RKO (cell line): ENCODE results near the gene CLEC12A.
"Not testable (repeated sequence)": the region's sequence is repeated elsewhere in the genome, so short reads cannot be mapped to it uniquely, and the experiment has no call there.

Experiments used
- DNase-seq: peaks from one replicate; pipeline ENCODE4 v3.0.0-alpha.2; 2016; ENCODE audit warnings: low spot score

Gene CLEC12A

DNA sequence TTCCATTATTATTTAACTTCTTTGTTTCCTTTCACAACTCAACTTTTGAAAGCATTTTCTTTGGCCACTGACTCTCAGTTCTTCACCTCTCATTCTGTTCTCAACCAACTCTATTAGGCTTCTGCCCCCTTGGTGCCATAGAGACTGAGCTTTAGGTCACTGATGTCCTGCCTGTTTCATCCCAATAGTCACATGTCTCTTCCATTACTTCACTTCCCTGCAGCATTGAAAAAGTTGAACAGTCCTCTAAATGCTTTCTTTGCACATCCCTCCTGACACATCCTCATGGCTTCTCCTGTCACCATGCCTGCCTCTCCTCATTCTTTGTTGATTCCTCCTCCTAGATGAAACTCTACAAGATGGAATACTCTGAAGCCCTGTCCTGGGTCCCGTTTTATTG, 2.7 kb downstream of the CLEC12A start:
- DNase-seq: no peak

DNA sequence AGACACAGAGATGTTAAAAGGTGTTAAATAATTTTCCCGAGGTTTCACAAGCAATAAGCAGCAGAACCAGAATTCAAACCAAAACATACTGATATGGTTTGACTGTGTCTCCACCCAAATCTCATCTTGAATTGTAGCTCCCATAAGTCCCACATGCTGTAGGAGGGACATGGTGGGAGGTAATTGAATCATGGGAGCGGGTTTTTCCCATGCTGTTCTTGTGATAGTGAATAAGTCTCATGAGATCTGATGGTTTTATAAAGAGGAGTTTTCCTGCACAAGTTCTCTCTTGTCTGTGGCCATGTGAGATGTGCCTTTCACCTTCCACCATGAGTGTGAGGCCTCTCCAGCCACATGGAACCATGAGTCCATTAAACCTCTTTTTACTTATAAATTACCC, 3.5 kb downstream of the CLEC12A start:
- DNase-seq: not testable (repeated sequence)

DNA sequence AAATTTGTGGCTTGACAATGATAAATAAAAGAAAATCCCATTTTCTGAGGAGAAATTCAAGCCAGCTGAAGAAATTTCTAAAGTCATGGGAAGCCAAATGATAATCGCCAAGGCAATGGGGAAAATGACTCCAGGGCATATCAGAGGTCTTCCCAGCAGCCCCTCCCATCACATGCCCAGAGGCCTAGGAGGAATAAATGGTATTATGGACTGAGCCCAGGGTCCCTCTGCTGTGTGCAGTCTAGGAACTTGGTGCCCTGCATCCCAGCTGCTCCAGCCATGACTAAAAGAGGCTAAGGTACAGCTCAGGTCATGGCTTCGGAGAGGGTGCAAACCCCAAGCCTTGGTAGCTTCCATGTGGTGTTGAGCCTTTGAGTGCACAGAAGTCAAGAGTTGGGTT, 4.4 kb downstream of the CLEC12A start:
- DNase-seq: no peak

DNA sequence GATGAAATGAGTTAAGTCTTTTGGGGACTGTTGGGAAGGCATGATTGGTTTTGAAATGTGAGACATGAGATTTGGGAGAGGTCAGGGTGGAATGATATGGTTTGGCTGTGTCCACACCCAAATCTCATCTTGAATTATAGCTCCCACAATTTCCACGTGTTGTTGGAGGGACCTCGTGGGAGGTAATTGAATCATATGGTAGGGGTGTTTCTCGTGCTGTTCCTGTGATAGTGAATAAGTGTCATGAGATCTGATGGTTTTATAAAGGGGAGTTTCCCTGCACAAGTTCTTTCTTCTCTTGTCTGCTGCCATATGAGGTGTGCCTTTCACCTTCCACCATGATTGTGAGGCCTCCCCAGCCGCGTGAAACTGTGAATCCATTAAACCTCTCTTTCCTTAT, 5.4 kb downstream of the CLEC12A start:
- DNase-seq: not testable (repeated sequence)

DNA sequence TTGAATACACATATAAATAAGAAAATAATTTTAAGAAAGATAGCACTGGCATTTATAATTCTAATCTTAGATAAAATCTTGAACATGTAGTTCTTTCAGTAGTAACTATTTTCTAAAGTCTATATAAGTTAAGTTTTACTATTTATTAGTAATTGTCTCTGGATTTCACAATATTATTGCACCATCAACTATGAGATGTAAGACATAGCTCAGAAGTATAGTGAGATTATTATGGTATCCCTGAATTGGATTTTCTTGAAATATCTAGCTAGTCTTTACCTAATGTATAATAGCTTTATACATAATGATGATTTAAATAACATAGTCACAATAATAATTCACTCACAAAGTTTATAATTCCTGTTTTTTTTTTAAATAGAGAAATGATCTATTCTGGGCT, 6.7 kb downstream of the CLEC12A start:
- no peak for DNase-seq

GRCh38 chr12:9980126-9980525, 8.9 kb downstream of the CLEC12A start:
- DNase-seq: no peak

- DNase-seq: no peak
These were observed 20.7 kb downstream of the CLEC12A start for GRCh38 chr12:9991876-9992275.

DNA sequence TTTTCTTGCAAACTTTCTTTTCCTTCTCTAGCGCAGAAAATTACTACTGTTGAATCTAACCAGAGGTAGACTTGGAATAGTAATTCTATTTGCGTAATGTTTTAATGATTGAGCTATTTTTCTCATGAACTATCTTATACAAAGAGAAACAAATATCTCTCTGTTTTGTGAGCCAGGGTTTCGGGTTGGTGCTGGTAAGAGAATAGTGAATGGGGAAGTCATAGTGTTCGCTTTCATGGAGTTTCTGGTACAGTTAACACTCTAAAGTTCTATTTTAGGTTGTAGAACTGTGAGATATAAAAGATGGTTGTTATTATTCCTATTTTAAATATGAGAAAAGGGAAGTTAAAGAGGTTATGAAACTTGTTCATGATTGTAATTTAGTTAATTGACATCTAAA, 21.1 kb downstream of the CLEC12A start:
- DNase-seq: no peak

- DNase-seq: no peak
These were observed 27.8 kb downstream of the CLEC12A start, which contains the start of gene CLEC1B for GRCh38 chr12:9999016-9999415. CLEC1B (minus strand) TSS chr12:9999121; CDS start chr12:9999100, 21 bp downstream.

DNA sequence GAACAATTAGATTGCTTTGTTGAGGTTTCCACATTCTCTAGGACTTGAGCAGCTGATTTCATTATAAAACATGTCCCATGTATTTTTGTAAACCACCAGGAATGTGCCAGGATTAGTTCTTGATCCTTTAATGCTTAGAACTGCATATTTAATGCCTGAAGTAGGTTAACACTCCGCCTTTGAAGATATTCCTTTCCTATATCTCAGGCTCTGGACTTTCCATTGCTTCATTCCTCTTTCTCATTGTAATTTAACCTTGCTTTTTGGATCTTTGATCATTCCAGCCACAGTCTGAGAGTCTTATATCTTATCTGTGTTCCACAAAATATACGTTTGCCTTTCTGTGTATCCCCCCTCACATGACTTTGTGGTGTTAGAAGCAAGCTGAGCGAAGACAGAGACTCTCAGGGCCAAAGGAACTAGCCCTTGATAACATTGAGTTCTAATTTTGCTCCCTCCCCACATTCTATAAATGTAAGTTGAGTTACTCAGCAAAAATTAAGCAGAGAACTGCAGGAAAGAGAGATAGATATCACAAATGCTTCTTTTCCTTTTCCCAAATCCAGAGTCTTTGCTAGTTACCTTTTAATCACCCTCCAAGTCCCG, 30.1 kb downstream of the CLEC12A start:
- no peak for DNase-seq

- DNase-seq: no peak
These were observed 41.6 kb downstream of the CLEC12A start for GRCh38 chr12:10012630-10013330.

DNA sequence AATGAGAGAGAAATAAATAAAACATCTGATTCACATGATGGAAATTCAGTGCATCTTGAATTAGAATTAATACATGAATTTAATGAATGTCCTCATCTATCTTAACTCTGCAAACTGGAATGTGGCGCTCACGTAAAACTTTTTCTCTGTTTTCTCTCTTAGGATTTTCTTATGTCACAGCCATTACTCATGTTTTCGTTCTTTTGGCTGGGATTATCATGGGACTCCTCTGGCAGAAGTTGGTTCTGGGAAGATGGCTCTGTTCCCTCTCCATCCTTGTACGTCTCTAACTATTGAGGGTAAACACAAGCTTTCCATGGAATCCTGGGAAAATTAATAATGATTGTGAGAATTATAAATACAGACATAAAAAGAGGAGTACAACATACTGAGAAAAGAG, 44.2 kb downstream of the CLEC12A start:
- no peak for DNase-seq

GRCh38 chr12:10016881-10017280, 45.7 kb downstream of the CLEC12A start:
- no peak for DNase-seq

- DNase-seq: no peak
These were observed 47.2 kb downstream of the CLEC12A start for GRCh38 chr12:10018386-10018785.

DNA sequence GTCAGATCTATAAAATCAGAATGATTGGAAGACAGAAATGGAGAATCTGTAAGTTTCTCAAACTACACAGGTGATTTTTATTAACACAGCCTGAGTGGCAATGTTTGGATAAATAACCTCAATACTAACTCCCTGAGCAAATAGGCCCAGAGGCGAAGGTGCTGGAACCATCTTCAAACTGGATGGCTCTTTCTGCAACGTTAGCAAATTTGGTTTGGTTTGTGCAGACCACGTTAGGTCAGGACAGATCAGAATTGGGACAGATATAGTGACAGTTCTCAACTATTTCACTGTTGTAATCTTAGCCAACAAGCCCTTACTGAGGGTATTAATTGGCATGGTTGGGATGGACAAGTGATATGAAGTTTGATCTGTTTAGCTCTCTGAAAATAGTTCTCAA, 50.1 kb downstream of the CLEC12A start:
- DNase-seq: no peak

DNA sequence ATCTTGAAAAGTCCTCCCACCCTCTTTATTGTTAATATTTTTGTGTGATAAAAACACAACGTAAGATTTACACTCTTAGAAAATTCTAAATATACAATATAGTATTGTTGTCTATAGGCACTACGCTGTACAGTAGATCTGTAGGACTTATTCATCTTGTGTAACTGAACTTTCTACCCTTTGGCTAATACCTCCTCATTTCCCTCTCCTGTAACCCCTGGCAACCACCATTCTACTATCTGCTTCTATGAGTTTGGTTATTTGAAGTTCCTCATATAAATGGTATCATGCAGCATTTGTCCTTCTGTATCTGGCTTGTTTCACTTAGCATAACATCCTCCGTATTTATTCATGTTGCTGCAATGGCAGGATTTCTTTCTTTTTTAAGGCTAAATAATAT, 54.0 kb downstream of the CLEC12A start:
- DNase-seq: no peak

GRCh38 chr12:10026666-10027065, 55.5 kb downstream of the CLEC12A start:
- DNase-seq: not testable (repeated sequence)

DNA sequence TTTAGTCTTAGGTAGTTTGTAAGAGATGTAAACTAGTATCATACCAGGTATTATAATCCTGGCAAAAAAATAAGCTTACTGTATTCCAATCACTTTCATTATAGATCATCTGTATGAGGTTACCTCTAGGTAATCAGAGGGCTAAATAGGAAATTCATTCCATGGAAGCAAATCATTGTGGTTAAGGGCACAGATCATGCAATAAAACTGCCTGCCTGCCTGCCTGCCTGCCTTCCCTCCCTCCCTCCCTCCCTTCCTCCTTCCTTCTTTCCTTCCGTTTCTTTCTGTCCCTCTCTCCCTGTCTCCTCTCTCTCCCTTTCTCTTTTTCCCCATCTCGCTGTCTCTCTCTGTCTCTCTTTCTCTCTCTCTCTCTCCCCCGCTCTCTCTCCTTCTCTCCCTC, 56.1 kb downstream of the CLEC12A start:
- DNase-seq: no peak

GRCh38 chr12:10027721-10028120, 56.5 kb downstream of the CLEC12A start:
- peak; percentile 19 for DNase-seq

GRCh38 chr12:10030446-10030845, 59.2 kb downstream of the CLEC12A start, which contains the start of gene CLEC9A:
CLEC9A (plus strand) TSS chr12:10030682; CDS start chr12:10052688, 22,006 bp downstream.
- DNase-seq: no peak

DNA sequence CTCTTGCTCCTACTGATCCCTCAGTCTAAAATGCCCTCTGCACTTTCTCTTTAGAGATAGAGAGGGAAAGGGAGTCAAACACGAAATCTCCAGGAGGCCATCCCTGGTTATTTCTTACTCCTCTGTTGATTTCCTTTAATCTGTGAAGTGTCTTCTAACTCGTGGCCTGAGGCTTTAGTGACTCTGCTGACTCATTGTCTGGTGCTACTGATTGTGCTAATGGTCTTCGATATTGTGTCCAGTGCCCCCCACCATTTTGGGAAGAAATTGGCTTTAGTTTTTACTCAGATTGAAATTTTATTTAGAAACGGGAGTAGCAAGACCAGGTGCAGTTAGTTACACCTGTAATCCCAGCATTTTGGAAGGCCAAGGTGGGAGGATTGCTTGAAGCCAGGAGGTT, 60.1 kb downstream of the CLEC12A start:
- DNase-seq: no peak

GRCh38 chr12:10031771-10032175, 60.6 kb downstream of the CLEC12A start:
- no peak for DNase-seq

DNA sequence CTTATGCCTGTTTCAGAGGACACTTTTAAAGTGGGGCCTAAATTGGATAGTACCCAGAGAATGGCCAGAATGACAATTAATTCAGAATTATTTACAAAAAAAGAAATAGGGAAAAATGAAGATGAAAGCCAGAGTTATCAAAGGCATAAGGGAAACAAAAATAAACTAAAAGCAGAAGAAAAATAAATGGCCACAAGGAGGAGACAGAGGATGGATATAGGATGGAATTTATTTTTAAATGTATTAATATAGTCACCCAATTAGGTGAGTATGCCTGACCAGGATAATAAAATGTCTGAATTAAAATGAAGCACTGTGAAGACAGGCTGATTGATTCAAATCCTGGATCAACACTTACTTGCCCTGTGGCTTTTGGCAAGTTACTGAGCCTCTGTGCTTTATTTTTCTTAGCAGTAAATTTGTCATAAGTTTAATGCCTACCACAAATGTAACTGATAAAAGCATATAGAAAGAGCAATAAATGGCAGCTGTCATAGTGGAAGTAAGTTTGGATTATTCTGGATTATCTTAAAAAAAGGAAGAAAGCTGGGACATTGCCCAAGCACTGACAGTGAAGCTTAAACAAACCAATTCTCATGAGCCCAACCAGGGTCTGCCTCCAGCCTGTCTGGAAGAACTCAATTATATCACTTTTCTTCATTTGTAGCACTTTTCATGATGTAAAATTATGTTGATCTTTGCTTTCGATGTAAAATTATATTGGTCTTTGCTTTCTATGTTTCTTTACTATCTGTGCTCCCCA, 62.8 kb downstream of the CLEC12A start:
- DNase-seq: peak; percentile 27
